GM15510 (cell line): Measurements from ENCODE around the gene ZC3H14.

ENCODE experiments used
- POLR2A ChIP-seq: IDR thresholded peaks from 3 replicates; pipeline ENCODE4 v1.6.1; 2011; ENCODE audit warnings: borderline replicate concordance; ENCODE audit not compliant: insufficient read length; ENCODE audit errors: extremely low read depth

Gene ZC3H14

GRCh38 chr14:88576222-88576621 lies 13.4 kb downstream of the ZC3H14 start:
- TF ChIP-seq POLR2A, result no peak

GRCh38 chr14:88584451-88584850 lies 21.6 kb downstream of the ZC3H14 start:
- TF ChIP-seq POLR2A, result no peak

- TF ChIP-seq POLR2A, result no peak
Observed at GRCh38 chr14:88588081-88588480, 25.2 kb downstream of the ZC3H14 start.

GRCh38 chr14:88590173-88590572 lies 27.3 kb downstream of the ZC3H14 start:
- no peak for TF ChIP-seq POLR2A

- TF ChIP-seq POLR2A, result no peak
Observed at GRCh38 chr14:88592031-88592430, 29.2 kb downstream of the ZC3H14 start.

GRCh38 chr14:88597038-88597437 lies 34.2 kb downstream of the ZC3H14 start:
- no peak for TF ChIP-seq POLR2A

- TF ChIP-seq POLR2A, result no peak
Observed at GRCh38 chr14:88597601-88598000, 34.8 kb downstream of the ZC3H14 start.

GRCh38 chr14:88598097-88598675 lies 35.3 kb downstream of the ZC3H14 start:
- TF ChIP-seq POLR2A, result no peak

- no peak for TF ChIP-seq POLR2A
Observed at GRCh38 chr14:88599326-88599725, 36.5 kb downstream of the ZC3H14 start.

GRCh38 chr14:88599761-88600439 lies 37.1 kb downstream of the ZC3H14 start:
- no peak for TF ChIP-seq POLR2A

GRCh38 chr14:88604212-88604611 lies 41.4 kb downstream of the ZC3H14 start:
- TF ChIP-seq POLR2A, result no peak

- TF ChIP-seq POLR2A, result no peak
Observed at GRCh38 chr14:88605594-88605993, 42.8 kb downstream of the ZC3H14 start.

GRCh38 chr14:88607829-88608228 lies 45.0 kb downstream of the ZC3H14 start:
- no peak for TF ChIP-seq POLR2A

GRCh38 chr14:88611878-88612277 lies 49.0 kb downstream of the ZC3H14 start:
- TF ChIP-seq POLR2A, result no peak

- TF ChIP-seq POLR2A, result no peak
Observed at GRCh38 chr14:88612981-88613380, 50.1 kb downstream of the ZC3H14 start.

- no peak for TF ChIP-seq POLR2A
Observed at GRCh38 chr14:88613552-88614010, 50.7 kb downstream of the ZC3H14 start.
